ENCODE data around the gene TTC27.
A peak's percentile ranks its signal among the peaks of the same experiment; 100 is the strongest.

The TTC27 gene

GRCh38 chr2:32758232-32758631, 130.4 kb downstream of the TTC27 start:
- no peak for DNase-seq

- no peak for DNase-seq
Measured at GRCh38 chr2:32760628-32761027, 132.8 kb downstream of the TTC27 start.

- no peak for DNase-seq
Measured at GRCh38 chr2:32768387-32769174, 140.7 kb downstream of the TTC27 start.

- no peak for DNase-seq
Measured at GRCh38 chr2:32770360-32770759, 142.5 kb downstream of the TTC27 start.

- DNase-seq, result peak; percentile 4
Measured at GRCh38 chr2:32772638-32773447, 145.0 kb downstream of the TTC27 start.

- no peak for DNase-seq
Measured at GRCh38 chr2:32773448-32773808, 145.6 kb downstream of the TTC27 start.

GRCh38 chr2:32775954-32776353, 148.1 kb downstream of the TTC27 start:
- DNase-seq, result no peak

GRCh38 chr2:32777714-32778113, 149.9 kb downstream of the TTC27 start:
- DNase-seq, result no peak

GRCh38 chr2:32780961-32781360, 153.1 kb downstream of the TTC27 start:
- no peak for DNase-seq

GRCh38 chr2:32783469-32783868, 155.6 kb downstream of the TTC27 start:
- no peak for DNase-seq

- DNase-seq, result no peak
Measured at GRCh38 chr2:32783933-32784332, 156.1 kb downstream of the TTC27 start.

GRCh38 chr2:32787207-32787606, 159.4 kb downstream of the TTC27 start:
- no peak for DNase-seq

- no peak for DNase-seq
Measured at GRCh38 chr2:32788114-32788513, 160.3 kb downstream of the TTC27 start.

- no peak for DNase-seq
Measured at GRCh38 chr2:32792416-32792815, 164.6 kb downstream of the TTC27 start.

- DNase-seq, result no peak
Measured at GRCh38 chr2:32798829-32799228, 171.0 kb downstream of the TTC27 start.

- no peak for DNase-seq
Measured at GRCh38 chr2:32801741-32802140, 173.9 kb downstream of the TTC27 start.

GRCh38 chr2:32802877-32803276, 175.0 kb downstream of the TTC27 start:
- DNase-seq, result no peak

GRCh38 chr2:32804205-32804604, 176.4 kb downstream of the TTC27 start:
- DNase-seq, result no peak

GRCh38 chr2:32805104-32806095, 177.6 kb downstream of the TTC27 start:
- no peak for DNase-seq

- DNase-seq, result no peak
Measured at GRCh38 chr2:32806857-32807256, 179.0 kb downstream of the TTC27 start.

GRCh38 chr2:32807662-32808061, 179.8 kb downstream of the TTC27 start:
- no peak for DNase-seq

- DNase-seq, result no peak
Measured at GRCh38 chr2:32810909-32811495, 183.2 kb downstream of the TTC27 start.

GRCh38 chr2:32811696-32812095, 183.8 kb downstream of the TTC27 start:
- no peak for DNase-seq
